HG02763 (cell line): ENCODE results near the gene IPO13.

ENCODE experiments used
- ATAC-seq: cut with Tn5 transposase; IDR thresholded peaks from one replicate; pipeline ENCODE4 v1.9.1; 2021; ENCODE audit warnings: mild to moderate bottlenecking, moderate library complexity; ENCODE audit not compliant: unreplicated experiment

IPO13 gene

DNA sequence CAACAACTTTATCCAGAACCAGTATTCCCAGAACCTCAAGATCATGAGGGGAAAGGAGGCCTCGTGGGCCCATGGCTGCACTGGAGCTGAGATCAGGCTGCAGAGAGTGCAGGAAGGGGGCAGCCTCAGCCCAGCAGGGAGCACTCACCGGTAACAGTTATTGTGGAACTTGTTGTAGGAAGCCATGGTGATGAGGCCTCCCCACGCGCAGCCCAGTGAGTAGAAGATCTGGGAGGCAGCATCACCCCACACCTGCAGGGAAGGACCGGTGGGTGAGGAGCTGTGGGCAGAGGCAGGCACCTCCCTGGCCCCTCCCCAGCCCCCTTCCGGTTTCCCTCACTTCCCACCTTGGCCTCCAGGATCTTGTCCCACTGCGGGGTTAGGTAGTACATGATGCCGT, 55.4 kb downstream of the IPO13 start:
- ATAC-seq, result no peak

DNA sequence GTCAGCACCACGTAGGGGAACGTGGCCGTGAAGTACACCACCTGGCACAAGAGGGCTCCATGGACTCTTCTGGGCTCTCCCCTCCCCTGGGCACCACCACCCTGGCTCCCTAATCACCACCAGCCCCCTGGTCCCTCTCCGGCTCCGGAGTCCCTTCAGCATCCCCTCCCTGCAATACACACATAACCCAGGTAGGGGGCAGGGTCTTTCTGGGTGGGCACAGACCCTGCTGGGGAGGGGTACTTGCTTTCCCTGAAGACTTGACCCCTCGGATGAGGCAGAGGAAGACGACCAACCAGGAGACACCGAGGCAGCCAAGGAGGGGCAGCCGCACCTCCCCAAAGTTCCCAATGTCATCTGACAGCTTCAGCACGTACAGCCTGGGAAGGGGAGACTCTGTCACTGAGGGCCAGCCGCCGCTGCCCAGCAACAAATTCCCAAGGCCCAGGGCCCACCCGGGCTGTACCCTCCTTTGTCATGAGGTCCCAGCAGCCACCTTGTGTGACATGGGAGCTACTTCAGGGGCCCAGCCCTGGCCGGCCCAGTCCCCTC, 55.9 kb downstream of the IPO13 start:
- no peak for ATAC-seq

DNA sequence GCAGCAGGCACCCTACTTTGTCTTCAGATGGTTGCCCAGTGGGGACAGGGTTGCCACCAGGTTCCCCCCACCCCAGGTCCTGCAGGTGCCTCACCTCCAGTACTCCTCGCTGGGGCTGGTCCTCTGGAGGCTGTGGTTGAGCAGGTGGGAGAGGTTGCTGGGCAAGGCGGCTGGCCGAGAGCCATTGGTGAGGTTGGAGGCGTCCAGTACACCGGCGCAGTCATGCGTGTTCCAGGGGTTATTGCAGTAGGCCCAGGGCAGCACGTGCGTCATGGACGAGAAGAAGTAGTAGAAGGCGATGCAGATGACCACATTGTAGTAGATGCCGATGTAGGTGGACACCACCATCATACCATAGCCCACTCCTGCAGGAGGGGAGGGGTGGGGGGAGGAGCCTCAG, 61.5 kb downstream of the IPO13 start:
- no peak for ATAC-seq

DNA sequence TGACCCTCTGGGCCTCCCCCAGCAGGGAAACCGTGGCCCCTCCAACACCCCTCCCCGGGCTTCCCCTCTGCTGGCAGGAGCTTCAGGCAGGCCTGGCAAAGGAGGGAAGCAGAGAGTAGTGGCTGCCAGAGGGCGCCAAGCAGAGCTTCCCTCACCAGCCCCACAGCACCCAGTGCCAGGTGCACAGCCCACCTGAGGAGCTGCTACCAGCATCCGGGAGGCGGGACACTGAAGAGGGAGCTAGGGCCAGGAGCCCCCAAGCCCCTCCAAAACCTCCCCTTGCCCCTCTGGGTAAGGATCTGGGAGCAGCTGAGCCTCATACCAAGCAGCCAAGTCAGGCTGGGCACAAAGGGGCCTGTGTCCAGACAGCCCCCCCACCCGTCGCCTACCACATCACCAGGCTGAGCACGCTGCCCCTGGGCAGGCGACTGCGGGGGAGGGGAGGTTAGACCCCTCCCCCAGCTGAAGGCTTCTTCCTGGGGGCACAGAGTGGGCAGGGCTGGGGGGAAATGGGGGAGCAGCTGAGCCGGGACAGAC, 64.3 kb downstream of the IPO13 start:
- ATAC-seq, result no peak

DNA sequence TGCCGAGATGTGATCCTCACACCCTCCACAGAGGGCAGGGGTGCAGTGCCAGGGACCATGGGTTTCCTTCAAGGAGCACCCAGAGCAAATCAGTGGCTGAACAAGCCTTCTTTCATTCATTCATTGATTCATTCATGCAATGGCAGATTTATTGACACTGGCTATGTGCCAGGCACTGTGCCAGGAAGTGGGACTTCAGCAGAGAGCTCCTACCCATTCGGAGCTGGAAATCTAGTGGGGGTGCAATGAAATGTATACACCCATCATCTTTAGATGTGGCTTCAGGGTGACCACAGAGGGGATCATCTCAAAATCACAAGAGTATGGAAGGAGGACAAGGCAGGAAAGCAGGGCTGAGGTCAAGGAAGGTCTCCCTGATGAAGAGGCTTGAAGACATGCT, 65.7 kb downstream of the IPO13 start:
- no peak for ATAC-seq

DNA sequence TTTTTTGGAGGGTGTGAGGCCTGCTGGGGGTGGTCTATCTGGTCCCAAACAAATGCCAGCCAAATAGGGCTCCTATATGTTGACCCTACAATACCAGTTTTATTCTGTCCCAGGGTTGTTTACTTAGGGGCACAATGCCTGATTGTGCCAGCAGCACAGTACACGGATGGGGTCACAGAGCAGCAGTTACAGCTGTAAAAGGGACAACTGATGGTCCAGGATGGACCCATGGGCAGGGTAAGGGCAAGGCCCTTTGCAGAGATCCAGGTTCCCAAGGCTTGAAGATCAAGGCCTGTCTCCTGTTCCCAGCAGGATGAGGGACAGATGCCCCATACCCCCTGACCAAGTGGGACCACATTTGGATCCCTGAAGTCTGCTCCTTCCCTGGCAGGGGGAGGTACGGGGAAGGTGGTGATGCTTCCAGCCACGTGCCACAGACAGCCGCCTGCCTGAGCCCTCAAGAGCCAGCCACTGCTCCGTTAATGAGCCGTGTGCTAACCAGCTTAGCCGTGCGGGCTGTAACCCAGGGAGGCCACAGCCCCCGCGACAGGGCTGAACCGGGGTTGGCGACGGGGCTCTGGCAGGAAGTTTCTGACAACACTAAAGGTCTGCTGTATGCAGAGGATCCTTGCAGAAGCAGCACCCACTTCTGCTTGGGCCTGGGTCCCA, 66.3 kb downstream of the IPO13 start:
- no peak for ATAC-seq

DNA sequence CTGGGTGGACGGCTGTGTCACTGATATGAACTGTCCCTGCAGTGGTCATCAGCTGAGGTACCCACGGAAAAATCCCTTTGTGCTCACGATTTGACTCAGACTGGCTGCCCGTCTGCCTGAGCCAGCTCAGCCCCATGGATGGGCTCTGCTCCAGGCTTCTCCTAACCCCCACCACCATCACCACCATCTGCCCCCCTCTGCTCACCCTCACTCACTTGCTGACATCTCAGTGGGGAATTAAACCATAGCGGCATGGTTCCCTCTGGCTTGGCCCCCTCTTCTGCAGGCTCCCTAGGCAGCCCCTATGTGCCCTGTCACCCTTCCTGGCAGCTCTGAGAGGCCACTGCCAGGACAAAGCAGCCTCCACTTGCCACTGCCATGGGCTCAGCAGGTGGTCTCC, 67.2 kb downstream of the IPO13 start:
- ATAC-seq, result no peak

DNA sequence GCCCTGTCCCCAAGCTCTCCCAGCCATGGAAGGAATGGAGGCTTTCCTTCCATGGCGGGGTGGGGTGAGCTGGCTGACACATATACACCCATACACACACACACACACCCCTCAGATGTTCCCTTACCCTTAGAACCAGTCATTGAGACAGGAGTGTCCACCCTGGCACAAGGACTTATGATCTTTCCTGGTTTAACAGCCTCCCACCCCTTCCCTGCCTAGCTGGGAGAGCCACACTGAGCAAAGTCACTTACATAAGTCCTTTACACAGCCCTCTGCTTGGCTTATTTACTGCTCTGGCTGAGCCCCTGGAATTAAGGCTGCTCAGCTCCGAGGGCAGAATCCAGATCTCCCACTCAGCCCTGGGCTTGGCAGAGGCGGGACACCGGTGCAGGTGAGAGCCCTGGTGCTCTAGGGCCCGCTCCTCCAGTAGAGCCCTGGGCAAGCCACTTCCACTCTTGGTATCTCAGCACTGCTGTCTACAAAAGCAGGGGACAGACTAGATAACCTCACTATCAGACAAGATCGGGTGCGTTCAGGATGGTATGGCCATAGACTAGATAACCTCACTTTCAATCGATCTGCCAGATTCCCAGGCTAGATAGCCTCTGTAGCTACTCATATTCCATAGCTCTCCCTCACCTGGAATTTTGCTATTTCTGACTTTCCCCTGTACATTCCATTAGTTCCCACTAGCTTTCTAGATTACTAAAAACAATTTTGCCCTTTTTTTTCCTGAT, 67.8 kb downstream of the IPO13 start:
- ATAC-seq, result no peak

DNA sequence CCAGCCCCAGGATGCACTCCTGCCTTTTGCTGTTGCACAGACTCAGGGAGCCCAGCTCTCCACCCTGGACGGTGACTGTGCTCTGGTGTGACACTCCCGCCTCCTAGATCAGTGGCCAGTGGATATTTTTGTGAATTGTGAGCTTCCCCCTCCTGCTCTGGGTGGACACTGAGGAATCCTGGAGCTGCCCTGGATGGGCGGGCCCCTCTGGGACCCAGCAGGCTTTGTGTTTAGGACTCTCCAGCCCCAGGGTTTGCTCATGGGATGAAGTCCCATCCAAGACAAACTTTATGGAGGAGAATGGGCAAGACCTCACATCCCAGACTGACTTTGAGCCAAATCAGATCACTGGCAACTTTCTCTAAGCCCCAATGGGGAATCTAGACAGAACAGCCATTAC, 68.5 kb downstream of the IPO13 start:
- ATAC-seq, result no peak

DNA sequence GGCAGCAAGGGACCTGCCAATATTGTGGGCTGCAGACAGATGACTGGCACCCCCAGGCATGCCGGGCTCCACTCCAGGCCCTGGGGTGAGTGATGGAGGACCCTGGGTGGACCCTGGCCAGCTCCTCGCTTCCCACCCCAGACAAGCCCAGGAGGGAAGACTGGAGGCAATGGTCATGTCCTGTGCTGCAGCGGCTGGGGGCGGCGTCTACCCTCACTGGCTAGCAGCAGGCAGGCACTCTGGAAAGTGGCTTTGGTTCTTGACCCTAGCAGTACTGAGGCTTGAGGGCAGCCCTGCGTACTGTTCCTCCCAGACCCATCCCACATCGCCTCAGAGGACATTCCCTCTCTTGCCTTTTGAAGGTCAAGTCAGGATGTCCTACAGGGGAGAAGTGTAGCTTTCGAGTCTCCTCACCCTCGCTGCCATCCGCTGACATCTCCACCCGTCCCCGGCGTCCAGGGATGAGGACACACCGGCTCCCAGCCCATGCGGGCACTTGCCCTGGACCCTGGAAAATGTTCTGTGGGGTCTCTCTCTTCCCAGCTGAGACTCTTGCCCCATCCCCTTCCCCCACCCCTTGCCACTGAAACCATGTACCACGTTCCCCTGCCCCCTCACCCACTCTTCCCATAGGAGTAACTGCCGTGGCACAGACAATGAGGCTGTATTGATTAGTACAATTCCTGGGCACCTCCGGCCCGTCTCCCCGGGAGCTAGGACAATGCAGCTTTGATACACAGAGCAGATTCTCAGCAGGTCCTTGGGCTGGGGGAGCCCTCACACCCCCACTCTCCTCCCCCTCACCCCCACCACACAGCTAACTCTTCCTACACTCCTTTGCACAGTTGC, 69.5 kb downstream of the IPO13 start:
- no peak for ATAC-seq

DNA sequence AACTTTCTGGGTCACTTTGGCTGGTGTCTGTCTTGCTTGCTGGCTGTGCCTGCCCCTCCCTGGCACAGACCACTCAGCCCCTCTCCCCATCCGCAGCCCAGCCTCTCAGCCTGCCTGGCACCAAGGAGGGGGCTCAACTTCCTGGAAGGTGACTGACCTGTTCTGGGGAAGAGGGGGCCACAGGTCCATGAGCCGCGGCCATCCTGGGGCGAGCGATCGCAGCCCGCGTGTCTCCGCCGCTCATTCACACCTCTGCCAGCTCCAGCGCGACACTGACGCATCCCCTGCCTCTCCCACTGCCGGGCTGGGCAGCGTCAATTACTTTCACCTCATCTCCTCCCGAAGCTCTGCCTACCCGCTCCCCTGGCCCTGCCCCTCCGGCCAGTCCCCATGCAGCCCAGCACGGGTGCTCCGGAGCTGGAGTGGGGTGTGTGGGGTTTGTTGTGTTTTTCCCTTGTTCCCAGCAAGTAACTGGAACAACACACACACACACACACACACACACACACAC, 70.2 kb downstream of the IPO13 start:
- no peak for ATAC-seq
